Keratinocyte (primary cell): ENCODE data around the gene KIAA1958. TPM values are rescaled to one million over a fixed set of nuclear protein-coding genes. Genes with fewer than 3 reads are reported as not detected.

Experiments used
- DNase-seq: peaks from one replicate; pipeline ENCODE4 v3.0.0-alpha.2; 2011; ENCODE audit warnings: low read depth, missing footprints, low spot score
- FAIRE-seq: peaks from 2 replicates; lab custom pipeline; 2011; peaks lifted over from hg19 to GRCh38; lab: Jason Lieb, UNC
- H2AFZ ChIP-seq: 2 replicates; pipeline ENCODE4 v1.6.0; 2012; ENCODE audit warnings: low read length, control low read depth, inconsistent platforms; ENCODE audit not compliant: control insufficient read depth
- H3K27ac ChIP-seq: 2 replicates; pipeline ENCODE4 v1.5.1; 2011; ENCODE audit warnings: low read length; ENCODE audit not compliant: control insufficient read depth, insufficient read depth
- H3K27me3 ChIP-seq: 3 replicates; pipeline ENCODE4 v1.6.0; 2011; ENCODE audit warnings: low read length; ENCODE audit not compliant: control insufficient read depth, insufficient read depth; ENCODE audit errors: extremely low read depth
- H3K36me3 ChIP-seq, 2 experiments: 2 replicates in 1 of 2; 3 replicates in 1 of 2; pipeline ENCODE4 v1.5.1; 2011; ENCODE audit warnings: low read length in 2 of 2, mild to moderate bottlenecking in 1 of 2; ENCODE audit not compliant: control insufficient read depth in 2 of 2, insufficient read depth in 2 of 2; ENCODE audit errors: extremely low read depth in 1 of 2
- H3K4me1 ChIP-seq: 3 replicates; pipeline ENCODE4 v1.5.1; 2011; ENCODE audit warnings: low read length; ENCODE audit not compliant: control insufficient read depth, insufficient read depth; ENCODE audit errors: extremely low read depth
- H3K4me2 ChIP-seq: 3 replicates; pipeline ENCODE4 v1.6.0; 2011; ENCODE audit warnings: low read depth, low read length; ENCODE audit not compliant: control insufficient read depth, insufficient read depth; ENCODE audit errors: extremely low read depth
- H3K4me3 ChIP-seq, 3 experiments: fragments of 200-600 bp in 1 of 3; sonication (generic) in 1 of 3; 2 replicates in 2 of 3; 3 replicates in 1 of 3; pipeline ENCODE4 v1.5.1; 2011 to 2016; ENCODE audit warnings: low read length in 3 of 3, mild to moderate bottlenecking in 3 of 3, control low read depth in 2 of 3, inconsistent platforms in 1 of 3, low read depth in 1 of 3, mixed read lengths in 1 of 3, mixed run types in 1 of 3, moderate library complexity in 1 of 3; ENCODE audit not compliant: control insufficient read depth in 2 of 3, insufficient read depth in 2 of 3; ENCODE audit errors: extremely low read depth in 1 of 3
- H3K79me2 ChIP-seq: 2 replicates; pipeline ENCODE4 v1.6.0; 2012; ENCODE audit warnings: low read length; ENCODE audit not compliant: control insufficient read depth, insufficient read depth
- H3K9ac ChIP-seq: 3 replicates; pipeline ENCODE4 v1.6.0; 2011; ENCODE audit warnings: low read length; ENCODE audit not compliant: control insufficient read depth, insufficient read depth; ENCODE audit errors: extremely low read depth
- H3K9me1 ChIP-seq: 3 replicates; pipeline ENCODE4 v1.6.0; 2011; ENCODE audit warnings: low read length; ENCODE audit not compliant: control insufficient read depth, insufficient read depth; ENCODE audit errors: extremely low read depth
- H3K9me3 ChIP-seq: 2 replicates; pipeline ENCODE4 v1.5.1; 2012; ENCODE audit warnings: low read depth, low read length; ENCODE audit not compliant: control insufficient read depth
- H4K20me1 ChIP-seq: 3 replicates; pipeline ENCODE4 v1.6.0; 2011; ENCODE audit warnings: low read length; ENCODE audit not compliant: control insufficient read depth, insufficient read depth; ENCODE audit errors: extremely low read depth
- EZH2 ChIP-seq: IDR thresholded peaks from one replicate; pipeline ENCODE4 v1.6.1; 2012; ENCODE audit warnings: inconsistent platforms, mild to moderate bottlenecking, low read length, moderate library complexity
- dilution Hi-C: fragments of 300-500 bp; cut with MboI; formaldehyde crosslinking; loops from one replicate; pipeline ENCODE4 v1.7.0; 2020; ENCODE audit warnings: low sequenced_read_pairs; ENCODE audit not compliant: extremely low pct_ligation_motif_present
- polyA plus RNA-seq, 5 experiments: library from polyadenylated mRNA; depleted of rRNA in 3 of 5; stranded (reverse) in 3 of 5; stranded (forward) in 1 of 5; unstranded in 1 of 5; fragments of >200 nt; gene quantifications; 1 replicate in 1 of 5; 2 replicates in 3 of 5; 3 replicates in 1 of 5; pipeline versions ENCODE4 v1.2.1 to v1.2.3, GENCODE V29; 2011 to 2012; ENCODE audit warnings: missing spikeins in 2 of 5, low read depth in 1 of 5, low replicate concordance in 1 of 5
- TF ChIP-seq, protein P1 (sequence below), 3 experiments: IDR thresholded peaks in 1 of 3; conservative IDR thresholded peaks in 1 of 3; optimal IDR thresholded peaks in 1 of 3; 2 replicates in 2 of 3; 3 replicates in 1 of 3; pipeline versions ENCODE3 to v1.5.1; 2011; ENCODE audit warnings: low read length in 3 of 3, mild to moderate bottlenecking in 3 of 3, moderate library complexity in 2 of 3, control low read depth in 1 of 3, inconsistent platforms in 1 of 3; ENCODE audit not compliant: insufficient read depth in 2 of 3; ENCODE audit errors: extremely low read depth in 1 of 3

Gene KIAA1958
- polyA plus RNA-seq, 1 donor (not counting 4 experiments of a cell fraction or from before 2014, with no cell fraction given) = 0.84 TPM

DNA sequence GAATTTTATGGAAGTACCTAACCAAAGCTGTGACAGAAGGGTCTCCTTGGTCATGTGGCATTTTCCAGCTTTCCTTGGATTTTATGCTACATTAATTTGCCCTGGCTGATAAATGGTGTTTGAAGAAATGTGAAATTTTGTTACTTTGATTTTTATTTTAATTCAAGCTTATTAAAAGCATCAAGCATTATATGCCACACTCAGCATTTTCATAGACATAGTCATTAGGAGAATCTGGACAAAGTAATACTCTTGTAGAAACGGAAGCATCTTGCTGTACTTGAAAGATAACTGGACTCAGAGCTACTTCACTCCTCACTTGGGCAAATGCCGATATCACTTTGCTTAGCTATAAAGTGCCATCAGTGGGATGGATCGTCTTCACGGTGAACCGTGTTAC is 177.1 kb downstream of the KIAA1958 start:
- H3K9me1 ChIP-seq = no peaks in the 10 kb centered on the region
- H3K27ac ChIP-seq = no peak overlapping the region
- TF ChIP-seq EZH2 = no peak
- TF ChIP-seq, protein P1, sequence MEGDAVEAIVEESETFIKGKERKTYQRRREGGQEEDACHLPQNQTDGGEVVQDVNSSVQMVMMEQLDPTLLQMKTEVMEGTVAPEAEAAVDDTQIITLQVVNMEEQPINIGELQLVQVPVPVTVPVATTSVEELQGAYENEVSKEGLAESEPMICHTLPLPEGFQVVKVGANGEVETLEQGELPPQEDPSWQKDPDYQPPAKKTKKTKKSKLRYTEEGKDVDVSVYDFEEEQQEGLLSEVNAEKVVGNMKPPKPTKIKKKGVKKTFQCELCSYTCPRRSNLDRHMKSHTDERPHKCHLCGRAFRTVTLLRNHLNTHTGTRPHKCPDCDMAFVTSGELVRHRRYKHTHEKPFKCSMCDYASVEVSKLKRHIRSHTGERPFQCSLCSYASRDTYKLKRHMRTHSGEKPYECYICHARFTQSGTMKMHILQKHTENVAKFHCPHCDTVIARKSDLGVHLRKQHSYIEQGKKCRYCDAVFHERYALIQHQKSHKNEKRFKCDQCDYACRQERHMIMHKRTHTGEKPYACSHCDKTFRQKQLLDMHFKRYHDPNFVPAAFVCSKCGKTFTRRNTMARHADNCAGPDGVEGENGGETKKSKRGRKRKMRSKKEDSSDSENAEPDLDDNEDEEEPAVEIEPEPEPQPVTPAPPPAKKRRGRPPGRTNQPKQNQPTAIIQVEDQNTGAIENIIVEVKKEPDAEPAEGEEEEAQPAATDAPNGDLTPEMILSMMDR (optimal IDR thresholded peaks at IDR 0.05 in 1 of 3, IDR thresholded peaks at IDR 0.05 in 1 of 3, conservative IDR thresholded peaks at IDR 0.05 in 1 of 3; ENCODE audit: extremely low read depth in 1 of 3, insufficient read depth in 2 of 3, low read length in 3 of 3) = no peak
- no peak overlapping the region for H2AFZ ChIP-seq
- no peaks in the 10 kb centered on the region for H3K27me3 ChIP-seq
- no peaks in the 10 kb centered on the region for H3K36me3 ChIP-seq
- H3K4me3 ChIP-seq = no peak overlapping the region
- FAIRE-seq = no peak
- no peak overlapping the region for H3K4me2 ChIP-seq
- dilution Hi-C loops = no loop called here
- no peaks in the 10 kb centered on the region for H3K4me1 ChIP-seq
- H4K20me1 ChIP-seq = no peaks in the 10 kb centered on the region
- H3K9ac ChIP-seq = no peak overlapping the region
- no peak for DNase-seq
- no peaks in the 10 kb centered on the region for H3K79me2 ChIP-seq
- H3K9me3 ChIP-seq = no peaks in the 10 kb centered on the region

DNA sequence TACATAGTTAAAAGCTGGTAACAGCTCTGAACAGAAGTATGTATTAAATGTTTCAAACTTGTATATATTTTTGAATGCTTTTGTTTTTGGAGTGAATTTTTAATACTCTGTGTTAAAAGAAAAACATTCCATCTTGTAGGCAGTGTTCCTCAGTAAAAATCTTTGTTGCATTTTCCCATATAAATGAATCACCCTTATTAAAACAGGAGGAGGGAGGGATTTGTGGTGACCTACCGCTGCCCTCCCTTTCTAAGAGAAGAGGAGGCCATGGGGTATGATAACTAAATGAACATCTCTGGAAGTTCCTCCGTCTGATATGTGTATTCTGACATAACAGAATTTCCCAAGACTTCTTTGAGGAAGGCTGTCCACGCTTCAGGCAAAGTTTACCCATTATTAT is 177.9 kb downstream of the KIAA1958 start:
- H3K79me2 ChIP-seq = no peaks in the 10 kb centered on the region

More for the DNA sequence above, 177.9 kb downstream of the KIAA1958 start:
- no peaks in the 10 kb centered on the region for H3K9me3 ChIP-seq
- no peaks in the 10 kb centered on the region for H3K9me1 ChIP-seq
- no peak for DNase-seq
- no peak overlapping the region for H3K27ac ChIP-seq
- dilution Hi-C loops = no loop called here
- H3K4me2 ChIP-seq = no peak overlapping the region
- no peak overlapping the region for H2AFZ ChIP-seq
- H3K9ac ChIP-seq = no peak overlapping the region
- H3K36me3 ChIP-seq = no peaks in the 10 kb centered on the region
- TF ChIP-seq EZH2 = no peak
- TF ChIP-seq, protein P1 (optimal IDR thresholded peaks at IDR 0.05 in 1 of 3, IDR thresholded peaks at IDR 0.05 in 1 of 3, conservative IDR thresholded peaks at IDR 0.05 in 1 of 3; ENCODE audit: extremely low read depth in 1 of 3, insufficient read depth in 2 of 3, low read length in 3 of 3) = no peak
- H3K4me3 ChIP-seq = no peak overlapping the region
- H3K27me3 ChIP-seq = no peaks in the 10 kb centered on the region
- no peaks in the 10 kb centered on the region for H3K4me1 ChIP-seq
- FAIRE-seq = no peak
- H4K20me1 ChIP-seq = no peaks in the 10 kb centered on the region
